GM12891 (cell line): ENCODE data around the gene PARP12.

Experiments used
- POLR2A ChIP-seq: IDR thresholded peaks from 2 replicates; pipeline ENCODE4 v1.6.1; 2011; ENCODE audit warnings: low read depth, low read length, control low read depth
- POLR2AphosphoS5 ChIP-seq: IDR thresholded peaks from 2 replicates; pipeline ENCODE4 v1.6.1; 2011; ENCODE audit warnings: low read depth, low read length, control low read depth
- POU2F2 ChIP-seq: IDR thresholded peaks from 2 replicates; pipeline ENCODE4 v1.6.1; 2011; ENCODE audit warnings: low read depth, mild to moderate bottlenecking, control low read depth, low read length, moderate library complexity
- SPI1 ChIP-seq: IDR thresholded peaks from 2 replicates; pipeline ENCODE4 v1.6.1; 2011; ENCODE audit warnings: low read depth, low read length, control low read depth
- TAF1 ChIP-seq: IDR thresholded peaks from 2 replicates; pipeline ENCODE4 v1.6.1; 2011; ENCODE audit warnings: low read depth, low read length, control low read depth

GRCh38 chr7:140005341-140005740, 57.4 kb downstream of the PARP12 start:
- TF ChIP-seq POLR2A (no peak), POLR2AphosphoS5 (no peak), SPI1 (no peak), TAF1 (no peak), POU2F2 (no peak)
